Activated CD4-positive, alpha-beta T cell treated with anti-CD3 and anti-CD28 coated beads, Interleukin-2, amount 50 U/mL, for 24 hours (primary cell): ENCODE results near the gene KIF14.
A peak's percentile ranks its signal among the peaks of the same experiment; 100 is the strongest.
"Not testable (repeated sequence)": the region's sequence is repeated elsewhere in the genome, so short reads cannot be mapped to it uniquely, and the experiment has no call there.

Experiments
- DNase-seq, 2 donors: peaks; one replicate each; pipeline ENCODE4 v3.0.0-alpha.2; 2020; ENCODE audit warnings: low read depth in 1 of 2, low spot score in 1 of 2

KIF14 gene

GRCh38 chr1:200636681-200637080, 16.1 kb upstream of the KIF14 start:
- no peak for DNase-seq

GRCh38 chr1:200634261-200635122, 13.9 kb upstream of the KIF14 start:
- no peak for DNase-seq

GRCh38 chr1:200631375-200631774, 10.8 kb upstream of the KIF14 start:
- DNase-seq, result no peak

- DNase-seq, result not testable (repeated sequence)
These were observed 10.0 kb upstream of the KIF14 start for GRCh38 chr1:200630515-200630899.

GRCh38 chr1:200629876-200630514, 9.4 kb upstream of the KIF14 start:
- DNase-seq, result no peak

GRCh38 chr1:200628223-200628881, 7.8 kb upstream of the KIF14 start:
- peak in 1 of 2 donors; percentile 21 for DNase-seq

- no peak for DNase-seq
These were observed 7.1 kb upstream of the KIF14 start for GRCh38 chr1:200627575-200628222.

- no peak for DNase-seq
These were observed 6.4 kb upstream of the KIF14 start for GRCh38 chr1:200626853-200627534.

GRCh38 chr1:200625381-200625824, 4.9 kb upstream of the KIF14 start:
- DNase-seq, result no peak

- no peak for DNase-seq
These were observed 4.3 kb upstream of the KIF14 start for GRCh38 chr1:200624679-200625335.

GRCh38 chr1:200619894-200620272, 668 bp downstream of the KIF14 start:
- DNase-seq, result no peak

- no peak for DNase-seq
These were observed 9.7 kb downstream of the KIF14 start for GRCh38 chr1:200610846-200611245.

GRCh38 chr1:200602632-200603031, 17.9 kb downstream of the KIF14 start:
- DNase-seq, result no peak

- DNase-seq, result no peak
These were observed 30.6 kb downstream of the KIF14 start for GRCh38 chr1:200590001-200590400.

- DNase-seq, result no peak
These were observed 31.9 kb downstream of the KIF14 start for GRCh38 chr1:200588698-200589097.

GRCh38 chr1:200564319-200564718, 56.2 kb downstream of the KIF14 start:
- no peak for DNase-seq

GRCh38 chr1:200561856-200562214, 58.7 kb downstream of the KIF14 start:
- DNase-seq, result no peak

GRCh38 chr1:200558866-200559459, 61.6 kb downstream of the KIF14 start:
- DNase-seq, result peak in 1 of 2 donors; percentile 18

GRCh38 chr1:200556002-200556401, 64.5 kb downstream of the KIF14 start:
- no peak for DNase-seq

GRCh38 chr1:200552737-200553136, 67.8 kb downstream of the KIF14 start:
- not testable (repeated sequence) for DNase-seq
